ENCODE data around the gene ABCB11. TPM values are rescaled to one million over a fixed set of nuclear protein-coding genes. Genes with fewer than 3 reads are reported as not detected.
A peak's percentile ranks its signal among the peaks of the same experiment; 100 is the strongest.

ABCB11 gene
- total RNA-seq (not detected in 2 replicates), polyA plus RNA-seq (not detected in 2 replicates), polyA minus RNA-seq (0.09 and 0.21 TPM in 2 replicates)
- total RNA-seq (2013), result 0.02 TPM

DNA sequence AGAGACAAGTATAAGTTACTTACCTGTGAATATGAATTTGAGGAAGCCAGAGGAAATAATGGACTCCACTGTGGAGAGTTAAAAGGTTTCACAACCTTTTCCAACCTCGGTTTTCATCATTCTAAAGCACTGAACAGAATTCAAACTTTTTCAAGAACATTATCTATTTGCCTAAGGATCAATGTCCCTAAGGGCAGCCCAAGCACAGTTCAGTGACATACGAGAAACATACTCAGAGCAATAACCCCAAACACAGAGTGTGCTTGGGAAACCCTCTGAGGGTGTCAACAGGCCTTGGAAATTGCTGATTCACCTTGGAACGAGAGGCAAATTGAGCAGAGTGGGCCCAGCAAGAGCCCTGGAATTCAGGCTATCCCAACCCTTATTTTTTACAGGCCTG is at the start of gene ABCB11:
Gene ABCB11 (minus strand): TSS at position 123 of the 400 bp plus-strand sequence. CDS start 13,199 bp downstream, outside the sequence.
- ChIA-PET CTCF (no interaction called here), POLR2A (no interaction called here)
- no peak for TF ChIP-seq EZH2 (IDR thresholded peaks at IDR 0.05; ENCODE audit: borderline replicate concordance, insufficient read depth, low read depth, low read length, poor library complexity, severe bottlenecking)
- TF ChIP-seq, protein P1, sequence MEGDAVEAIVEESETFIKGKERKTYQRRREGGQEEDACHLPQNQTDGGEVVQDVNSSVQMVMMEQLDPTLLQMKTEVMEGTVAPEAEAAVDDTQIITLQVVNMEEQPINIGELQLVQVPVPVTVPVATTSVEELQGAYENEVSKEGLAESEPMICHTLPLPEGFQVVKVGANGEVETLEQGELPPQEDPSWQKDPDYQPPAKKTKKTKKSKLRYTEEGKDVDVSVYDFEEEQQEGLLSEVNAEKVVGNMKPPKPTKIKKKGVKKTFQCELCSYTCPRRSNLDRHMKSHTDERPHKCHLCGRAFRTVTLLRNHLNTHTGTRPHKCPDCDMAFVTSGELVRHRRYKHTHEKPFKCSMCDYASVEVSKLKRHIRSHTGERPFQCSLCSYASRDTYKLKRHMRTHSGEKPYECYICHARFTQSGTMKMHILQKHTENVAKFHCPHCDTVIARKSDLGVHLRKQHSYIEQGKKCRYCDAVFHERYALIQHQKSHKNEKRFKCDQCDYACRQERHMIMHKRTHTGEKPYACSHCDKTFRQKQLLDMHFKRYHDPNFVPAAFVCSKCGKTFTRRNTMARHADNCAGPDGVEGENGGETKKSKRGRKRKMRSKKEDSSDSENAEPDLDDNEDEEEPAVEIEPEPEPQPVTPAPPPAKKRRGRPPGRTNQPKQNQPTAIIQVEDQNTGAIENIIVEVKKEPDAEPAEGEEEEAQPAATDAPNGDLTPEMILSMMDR (IDR thresholded peaks at IDR 0.05), result no peak
- Histone ChIP-seq H3K4me3 (ENCODE audit: control extremely low read depth in 1 of 5, extremely low read depth in 1 of 5, insufficient read depth in 1 of 5, low read depth in 2 of 5, low read length in 4 of 5) (no peak within 1 kb of the TSS), H3K36me3 (replicated peaks in 1 of 2; ENCODE audit: control extremely low read depth in 1 of 2, control insufficient read depth in 1 of 2, extremely low read depth in 1 of 2, insufficient read depth in 2 of 2, low read length in 1 of 2) (no peaks in the 10 kb centered on the region), H3K79me2 (ENCODE audit: control insufficient read depth, insufficient read depth, low read length) (no peaks in the 10 kb centered on the region), H3K4me2 (replicated peaks; ENCODE audit: low read depth, low read length, poor library complexity, severe bottlenecking) (no peak within 1 kb of the TSS), H3K27me3 (replicated peaks in 1 of 4; ENCODE audit: control extremely low read depth in 1 of 4, control insufficient read depth in 3 of 4, insufficient read depth in 4 of 4, low read length in 3 of 4) (no peaks in the 10 kb centered on the region), H4K20me1 (ENCODE audit: control insufficient read depth, insufficient read depth, low read length, poor library complexity, severe bottlenecking) (no peaks in the 10 kb centered on the region), H3K9me3 (ENCODE audit: control extremely low read depth in 1 of 3, control insufficient read depth in 2 of 3, insufficient read depth in 1 of 3, low read length in 2 of 3) (peaks cover 0 to 7% (median 0%) of the 10 kb centered on the region in 3 donors), H3K9ac (ENCODE audit: low read length) (no peak within 1 kb of the TSS), H3K27ac (ENCODE audit: low read length in 2 of 2) (no peak within 1 kb of the TSS), H3K4me1 (ENCODE audit: control insufficient read depth in 2 of 2, insufficient read depth in 2 of 2, low read length in 2 of 2) (no peaks in the 10 kb centered on the region), H2AFZ (ENCODE audit: insufficient read depth, low read depth, low read length, poor library complexity, severe bottlenecking) (no peak within 1 kb of the TSS)
- no peaks in the 10 kb centered on the region for H3K4me1 Mint-ChIP-seq
- peaks cover 3% of the 10 kb centered on the region for H3K9me3 Mint-ChIP-seq (ENCODE audit: insufficient read depth)
- no peak within 1 kb of the TSS for H3K4me3 Mint-ChIP-seq
- no peak within 1 kb of the TSS for H3K27ac Mint-ChIP-seq
- intact Hi-C loops (cut with micrococcal nuclease), result no loop called here
- H3K27me3 Mint-ChIP-seq, result no peaks in the 10 kb centered on the region
- ATAC-seq (ENCODE audit: low read depth), result no peak
- no peak for DNase-seq
- WGBS (ENCODE audit: insufficient coverage), result no CpG with 5 or more reads among the region's 3 CpGs

DNA sequence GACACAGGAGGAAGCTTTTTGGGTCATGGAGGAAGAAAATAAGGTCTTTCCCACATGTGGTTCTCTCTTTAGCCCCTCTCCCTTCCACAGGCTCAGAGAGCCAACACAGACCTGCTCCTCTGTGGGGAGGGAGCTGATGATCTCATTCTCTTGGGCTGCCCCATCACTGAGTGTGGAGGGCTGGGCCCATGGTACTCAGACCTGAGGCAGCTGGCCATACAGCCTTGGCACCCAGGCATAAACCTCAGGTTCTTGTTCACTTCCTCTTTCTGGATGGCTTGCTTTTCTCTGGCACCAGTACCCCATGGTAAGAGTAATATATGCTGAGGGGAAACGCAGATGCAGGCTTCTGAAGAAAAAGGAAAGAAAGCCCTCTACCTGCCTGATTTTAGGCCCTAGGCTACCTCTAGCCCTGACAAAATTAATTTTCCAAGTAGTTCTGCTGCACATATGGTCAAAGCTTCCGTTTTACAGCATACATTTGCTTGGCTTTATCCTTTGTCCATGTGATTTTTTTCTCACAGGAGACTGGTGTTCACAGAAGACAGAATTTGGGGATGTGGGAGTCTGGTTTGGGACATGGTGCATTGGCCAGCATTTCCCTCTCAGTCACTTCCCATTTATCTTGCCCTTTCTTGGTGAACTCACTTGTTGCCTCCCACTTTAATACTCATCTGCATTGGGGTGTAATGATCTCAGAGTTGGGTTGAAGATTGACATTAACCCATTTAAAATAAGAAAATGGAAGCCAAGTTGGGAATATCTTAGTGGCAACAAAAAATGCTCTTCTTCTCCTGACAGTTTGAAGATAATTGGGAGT is 49.3 kb upstream of the ABCB11 start:
- H3K27me3 ChIP-seq (replicated peaks in 1 of 4; ENCODE audit: control extremely low read depth in 1 of 4, control insufficient read depth in 3 of 4, insufficient read depth in 4 of 4, low read length in 3 of 4), result no peaks in the 10 kb centered on the region
- no peaks in the 10 kb centered on the region for H4K20me1 ChIP-seq (ENCODE audit: control insufficient read depth, insufficient read depth, low read length, poor library complexity, severe bottlenecking)
- Mint-ChIP-seq H3K4me3 (no peak overlapping the region), H3K27ac (peak overlapping the region; percentile 23), H3K27me3 (no peaks in the 10 kb centered on the region), H3K9me3 (ENCODE audit: insufficient read depth) (no peaks in the 10 kb centered on the region), H3K4me1 (peaks cover 40% of the 10 kb centered on the region)
- DNase-seq, result peak; percentile 55
- H3K4me3 ChIP-seq (ENCODE audit: control extremely low read depth in 1 of 5, extremely low read depth in 1 of 5, insufficient read depth in 1 of 5, low read depth in 2 of 5, low read length in 4 of 5), result no peak overlapping the region
- ChIA-PET POLR2A (no interaction called here), CTCF (no interaction called here)
- no peak overlapping the region for H3K9ac ChIP-seq (ENCODE audit: low read length)
- no peaks in the 10 kb centered on the region for H3K36me3 ChIP-seq (replicated peaks in 1 of 2; ENCODE audit: control extremely low read depth in 1 of 2, control insufficient read depth in 1 of 2, extremely low read depth in 1 of 2, insufficient read depth in 2 of 2, low read length in 1 of 2)
- TF ChIP-seq, protein P1 (IDR thresholded peaks at IDR 0.05), result no peak
- no peak for TF ChIP-seq EZH2 (IDR thresholded peaks at IDR 0.05; ENCODE audit: borderline replicate concordance, insufficient read depth, low read depth, low read length, poor library complexity, severe bottlenecking)
- intact Hi-C loops (cut with micrococcal nuclease), result no loop called here
- no peaks in the 10 kb centered on the region for H3K79me2 ChIP-seq (ENCODE audit: control insufficient read depth, insufficient read depth, low read length)
- whole genome bisulfite sequencing (ENCODE audit: insufficient coverage), result 20% methylated on average over 1 of the region's 2 CpGs
- peak overlapping the region; percentile 16 for H3K4me2 ChIP-seq (replicated peaks; ENCODE audit: low read depth, low read length, poor library complexity, severe bottlenecking)
- peak; percentile 92 for ATAC-seq (ENCODE audit: low read depth)
- H3K9me3 ChIP-seq (ENCODE audit: control extremely low read depth in 1 of 3, control insufficient read depth in 2 of 3, insufficient read depth in 1 of 3, low read length in 2 of 3), result no peaks in the 10 kb centered on the region
- H3K27ac ChIP-seq (ENCODE audit: low read length in 2 of 2), result no peak overlapping the region
- H2AFZ ChIP-seq (ENCODE audit: insufficient read depth, low read depth, low read length, poor library complexity, severe bottlenecking), result no peak overlapping the region
- peaks cover 25 to 33% of the 10 kb centered on the region in 2 donors for H3K4me1 ChIP-seq (ENCODE audit: control insufficient read depth in 2 of 2, insufficient read depth in 2 of 2, low read length in 2 of 2)
